CD4-positive, alpha-beta T cell treated with Interleukin-6 at 100 ng/mL for 8 hours (primary cell): ENCODE results near the gene WNT9A.

Experiments used
- DNase-seq: peaks from one replicate; pipeline ENCODE4 v3.0.0-alpha.2; 2020; ENCODE audit warnings: mixed read lengths, low spot score

WNT9A gene

GRCh38 chr1:227954163-227954850 lies 6.6 kb upstream of the WNT9A start:
- no peak for DNase-seq

- DNase-seq: no peak
These were observed 5.3 kb upstream of the WNT9A start for GRCh38 chr1:227953022-227953412.

- DNase-seq: no peak
These were observed 4.8 kb upstream of the WNT9A start for GRCh38 chr1:227952374-227953021.

GRCh38 chr1:227951624-227952373 lies 4.1 kb upstream of the WNT9A start:
- no peak for DNase-seq

GRCh38 chr1:227950735-227951346 lies 3.1 kb upstream of the WNT9A start:
- no peak for DNase-seq

- DNase-seq: no peak
These were observed 2.4 kb upstream of the WNT9A start for GRCh38 chr1:227949954-227950734.

GRCh38 chr1:227949341-227949921 lies 1.7 kb upstream of the WNT9A start:
- DNase-seq: no peak

- no peak for DNase-seq
These were observed 945 bp upstream of the WNT9A start for GRCh38 chr1:227948493-227949260.

- no peak for DNase-seq
These were observed 401 bp downstream of the WNT9A start for GRCh38 chr1:227947386-227947675.

GRCh38 chr1:227946624-227947385 lies 927 bp downstream of the WNT9A start:
- peak; percentile 56 for DNase-seq

- DNase-seq: no peak
These were observed 1.7 kb downstream of the WNT9A start for GRCh38 chr1:227945891-227946623.

- DNase-seq: no peak
These were observed 2.5 kb downstream of the WNT9A start for GRCh38 chr1:227944931-227945890.

GRCh38 chr1:227944090-227944930 lies 3.4 kb downstream of the WNT9A start:
- DNase-seq: no peak

- no peak for DNase-seq
These were observed 4.2 kb downstream of the WNT9A start for GRCh38 chr1:227943381-227944089.

GRCh38 chr1:227942716-227943261 lies 4.9 kb downstream of the WNT9A start:
- DNase-seq: no peak

- DNase-seq: no peak
These were observed 5.6 kb downstream of the WNT9A start for GRCh38 chr1:227942021-227942715.
